Measurements from ENCODE around the gene KLHL30. TPM values are rescaled to one million over a fixed set of nuclear protein-coding genes. Genes with fewer than 3 reads are reported as not detected.

The KLHL30 gene
- total RNA-seq, 1 donor from 2014 or later: 2.4 TPM

DNA sequence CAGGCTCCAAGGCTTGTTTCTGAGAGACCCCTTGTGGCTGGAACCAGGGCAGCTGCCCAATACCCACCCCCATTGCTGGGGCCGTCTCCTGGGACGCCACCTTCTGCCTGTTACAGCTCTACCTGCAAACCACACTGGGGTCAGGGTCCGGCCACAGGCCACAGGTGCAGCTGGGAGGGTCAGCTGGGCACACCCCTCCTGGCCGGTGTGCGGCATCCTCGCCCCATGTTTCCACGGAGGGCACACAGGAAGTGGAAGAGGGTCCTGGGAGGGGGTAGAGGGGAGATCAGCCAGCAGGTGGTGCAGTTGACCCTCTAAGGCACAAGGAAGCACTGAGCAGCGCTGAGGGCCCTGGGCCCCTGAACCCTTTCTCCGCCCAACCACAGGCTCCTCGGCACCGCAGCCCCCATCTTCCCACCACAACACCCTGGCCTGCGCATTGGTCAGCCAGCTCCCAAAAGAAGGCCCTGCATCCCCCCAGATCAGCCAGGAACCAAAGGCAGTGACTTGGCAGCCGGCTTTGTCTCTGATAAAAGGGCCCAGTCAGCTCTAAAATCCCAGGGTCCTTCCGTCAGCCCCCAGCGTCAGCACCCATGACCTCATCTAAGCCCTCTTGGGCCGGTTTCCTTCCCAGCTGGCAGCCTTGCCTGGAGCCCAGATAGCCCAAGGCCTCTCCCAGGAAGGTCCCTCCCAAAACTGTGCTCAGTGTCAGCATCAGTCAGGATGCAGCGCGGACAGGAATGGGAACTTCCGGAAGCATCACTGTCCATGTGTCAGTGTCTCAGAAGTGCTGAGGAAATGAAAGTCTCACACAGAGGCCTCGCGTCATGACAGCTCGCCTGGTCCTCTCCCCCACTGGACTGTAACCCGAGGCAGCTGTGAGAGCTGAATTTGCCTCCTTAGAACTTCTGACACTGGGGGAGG, 22.0 kb downstream of the KLHL30 start:
- DNase-seq (ENCODE audit: low read depth): no peak
- TF ChIP-seq, protein P1, sequence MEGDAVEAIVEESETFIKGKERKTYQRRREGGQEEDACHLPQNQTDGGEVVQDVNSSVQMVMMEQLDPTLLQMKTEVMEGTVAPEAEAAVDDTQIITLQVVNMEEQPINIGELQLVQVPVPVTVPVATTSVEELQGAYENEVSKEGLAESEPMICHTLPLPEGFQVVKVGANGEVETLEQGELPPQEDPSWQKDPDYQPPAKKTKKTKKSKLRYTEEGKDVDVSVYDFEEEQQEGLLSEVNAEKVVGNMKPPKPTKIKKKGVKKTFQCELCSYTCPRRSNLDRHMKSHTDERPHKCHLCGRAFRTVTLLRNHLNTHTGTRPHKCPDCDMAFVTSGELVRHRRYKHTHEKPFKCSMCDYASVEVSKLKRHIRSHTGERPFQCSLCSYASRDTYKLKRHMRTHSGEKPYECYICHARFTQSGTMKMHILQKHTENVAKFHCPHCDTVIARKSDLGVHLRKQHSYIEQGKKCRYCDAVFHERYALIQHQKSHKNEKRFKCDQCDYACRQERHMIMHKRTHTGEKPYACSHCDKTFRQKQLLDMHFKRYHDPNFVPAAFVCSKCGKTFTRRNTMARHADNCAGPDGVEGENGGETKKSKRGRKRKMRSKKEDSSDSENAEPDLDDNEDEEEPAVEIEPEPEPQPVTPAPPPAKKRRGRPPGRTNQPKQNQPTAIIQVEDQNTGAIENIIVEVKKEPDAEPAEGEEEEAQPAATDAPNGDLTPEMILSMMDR (IDR thresholded peaks at IDR 0.05; ENCODE audit: insufficient read depth, low read length, poor library complexity, severe bottlenecking): peak; percentile 54
- Histone ChIP-seq H3K36me3 (ENCODE audit: control insufficient read depth, insufficient read depth, low read length) (no peaks in the 10 kb centered on the region), H3K4me3 (ENCODE audit: low read depth, low read length) (peak overlapping the region; percentile 55), H3K27me3 (ENCODE audit: control insufficient read depth, insufficient read depth, low read length) (no peaks in the 10 kb centered on the region)

DNA sequence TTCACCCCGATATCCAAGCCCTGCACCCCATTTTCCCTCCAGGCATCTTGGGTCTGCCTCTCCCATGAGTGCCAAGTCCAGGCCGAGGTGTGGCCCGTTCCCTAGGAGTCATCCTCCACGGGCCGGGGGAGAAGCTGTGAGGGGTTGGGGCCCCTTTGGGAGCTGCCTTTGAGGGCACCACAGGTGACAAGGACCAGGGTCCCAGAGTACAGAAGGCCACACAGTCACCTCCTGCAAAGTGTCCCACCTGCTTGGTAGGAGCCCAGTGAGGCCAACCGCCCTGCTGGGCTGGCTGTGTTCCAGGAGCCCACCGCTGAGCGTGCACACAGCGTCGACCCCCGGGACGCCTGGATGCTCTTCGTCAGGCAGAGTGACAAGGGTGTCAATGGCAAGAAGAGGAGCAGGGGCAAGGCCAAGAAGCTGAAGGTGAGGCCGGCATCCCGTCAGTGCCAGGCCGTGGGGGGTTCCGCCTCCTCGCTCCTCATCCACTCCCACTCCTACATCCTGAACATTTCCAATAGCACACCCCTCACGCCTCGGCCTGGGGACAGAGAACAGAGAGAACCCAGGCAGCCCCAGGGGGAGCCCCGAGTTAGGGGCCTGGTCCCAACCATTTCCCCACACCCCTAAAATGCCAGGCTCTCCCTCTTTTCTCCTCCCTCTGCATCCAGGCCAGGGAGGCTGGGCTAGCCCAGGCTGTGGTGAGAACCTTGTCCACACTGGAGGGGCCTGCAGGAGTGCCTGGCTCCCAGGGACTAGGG, 23.0 kb downstream of the KLHL30 start:
- Histone ChIP-seq H3K36me3 (ENCODE audit: control insufficient read depth, insufficient read depth, low read length) (no peaks in the 10 kb centered on the region), H3K27me3 (ENCODE audit: control insufficient read depth, insufficient read depth, low read length) (no peaks in the 10 kb centered on the region), H3K4me3 (ENCODE audit: low read depth, low read length) (no peak overlapping the region)
- no peak for DNase-seq (ENCODE audit: low read depth)
- TF ChIP-seq, protein P1 (IDR thresholded peaks at IDR 0.05; ENCODE audit: insufficient read depth, low read length, poor library complexity, severe bottlenecking): no peak

DNA sequence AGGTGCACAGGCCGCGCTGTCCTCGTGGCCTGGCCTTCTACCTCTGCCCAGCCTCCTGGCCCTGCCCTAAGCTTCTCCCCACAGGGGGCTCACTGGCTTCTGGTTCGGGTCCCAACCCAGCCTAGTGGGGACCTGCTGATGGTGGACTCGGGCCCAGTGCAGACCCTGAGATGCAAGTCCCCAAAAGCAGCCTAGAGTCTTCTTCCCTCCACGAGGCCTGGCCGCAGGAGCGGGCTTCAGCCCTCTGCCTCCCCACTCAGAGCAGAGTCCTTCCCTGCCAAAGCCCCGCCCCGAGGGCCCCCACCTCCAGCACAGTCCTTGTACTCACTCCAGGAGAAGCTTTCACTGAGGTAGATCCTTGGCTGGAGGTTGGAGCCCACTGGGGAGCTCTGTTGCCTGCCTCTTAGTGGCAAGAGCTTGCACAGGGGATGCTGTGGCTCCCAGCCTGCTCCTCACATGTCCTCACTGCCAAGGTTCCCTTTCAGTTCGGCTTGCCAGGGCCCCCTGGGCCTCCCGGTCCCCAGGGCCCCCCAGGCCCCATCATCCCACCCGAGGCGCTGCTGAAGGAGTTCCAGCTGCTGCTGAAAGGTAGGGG, 23.9 kb downstream of the KLHL30 start:
- no peaks in the 10 kb centered on the region for H3K27me3 ChIP-seq (ENCODE audit: control insufficient read depth, insufficient read depth, low read length)
- H3K4me3 ChIP-seq (ENCODE audit: low read depth, low read length): no peak overlapping the region
- no peak for DNase-seq (ENCODE audit: low read depth)
- TF ChIP-seq, protein P1 (IDR thresholded peaks at IDR 0.05; ENCODE audit: insufficient read depth, low read length, poor library complexity, severe bottlenecking): no peak
- H3K36me3 ChIP-seq (ENCODE audit: control insufficient read depth, insufficient read depth, low read length): no peaks in the 10 kb centered on the region

DNA sequence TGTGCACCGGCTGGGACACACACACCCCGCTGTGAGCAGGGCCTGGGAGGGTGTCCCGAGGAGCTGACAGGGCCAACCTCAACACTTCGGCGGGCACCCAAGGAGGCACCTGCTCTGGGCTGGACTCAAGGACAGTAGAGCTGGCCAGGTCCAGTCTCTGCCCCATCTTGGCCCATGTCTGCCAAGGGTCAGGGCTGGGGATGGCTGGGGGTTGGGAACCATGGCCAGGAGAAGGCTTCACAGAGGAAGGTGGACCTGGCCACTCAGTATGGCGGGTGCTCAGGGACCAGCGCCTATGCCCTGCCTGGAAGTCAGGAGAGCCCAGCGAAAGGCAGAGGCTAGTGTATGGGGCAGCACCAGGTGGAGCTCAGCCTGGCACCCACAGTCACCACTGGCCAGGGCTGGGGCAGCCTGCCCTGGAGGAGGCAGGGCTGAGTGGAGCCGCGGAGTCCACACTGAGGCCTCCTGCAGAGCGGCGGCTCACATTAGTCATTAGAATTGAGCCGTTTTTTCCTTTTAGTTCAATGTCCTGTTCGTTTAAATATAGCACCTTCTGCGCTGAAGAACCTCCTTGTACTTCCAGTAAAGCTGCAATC, 24.5 kb downstream of the KLHL30 start:
- no peaks in the 10 kb centered on the region for H3K27me3 ChIP-seq (ENCODE audit: control insufficient read depth, insufficient read depth, low read length)
- TF ChIP-seq, protein P1 (IDR thresholded peaks at IDR 0.05; ENCODE audit: insufficient read depth, low read length, poor library complexity, severe bottlenecking): no peak
- peak overlapping the region; percentile 20 for H3K4me3 ChIP-seq (ENCODE audit: low read depth, low read length)
- DNase-seq (ENCODE audit: low read depth): no peak
- no peaks in the 10 kb centered on the region for H3K36me3 ChIP-seq (ENCODE audit: control insufficient read depth, insufficient read depth, low read length)

DNA sequence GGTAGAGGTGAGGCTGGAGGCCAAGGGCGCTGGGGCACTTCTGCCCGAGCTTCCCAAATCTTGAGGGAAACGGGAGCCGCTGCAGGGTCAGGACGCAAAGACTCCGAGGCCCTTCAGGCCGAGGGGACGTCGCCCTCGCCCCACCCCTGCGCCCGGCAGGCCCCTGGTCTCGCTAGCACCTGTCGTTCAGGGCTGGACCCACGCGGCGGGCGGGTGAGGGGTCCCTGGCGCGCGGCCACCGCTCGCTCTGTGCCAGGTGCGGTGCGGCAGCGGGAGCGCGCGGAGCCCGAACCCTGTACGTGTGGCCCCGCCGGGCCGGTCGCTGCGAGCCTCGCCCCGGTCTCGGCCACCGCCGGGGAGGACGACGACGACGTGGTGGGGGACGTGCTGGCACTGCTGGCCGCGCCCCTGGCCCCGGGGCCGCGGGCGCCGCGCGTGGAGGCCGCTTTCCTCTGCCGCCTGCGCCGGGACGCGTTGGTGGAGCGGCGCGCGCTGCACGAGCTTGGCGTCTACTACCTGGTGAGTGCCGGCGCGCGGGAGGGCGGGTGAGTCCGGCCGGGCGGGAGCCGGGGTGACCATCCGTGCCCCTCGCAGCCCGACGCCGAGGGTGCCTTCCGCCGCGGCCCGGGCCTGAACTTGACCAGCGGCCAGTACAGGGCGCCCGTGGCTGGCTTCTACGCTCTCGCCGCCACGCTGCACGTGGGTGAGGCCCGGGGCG, 25.2 kb downstream of the KLHL30 start:
- no peak for DNase-seq (ENCODE audit: low read depth)
- Histone ChIP-seq H3K4me3 (ENCODE audit: low read depth, low read length) (peak overlapping the region; percentile 20), H3K27me3 (ENCODE audit: control insufficient read depth, insufficient read depth, low read length) (no peaks in the 10 kb centered on the region), H3K36me3 (ENCODE audit: control insufficient read depth, insufficient read depth, low read length) (no peaks in the 10 kb centered on the region)
- TF ChIP-seq, protein P1 (IDR thresholded peaks at IDR 0.05; ENCODE audit: insufficient read depth, low read length, poor library complexity, severe bottlenecking): no peak

All from kidney epithelial cell (primary cell).